Loucy (cell line): ENCODE measurements around the gene AQP12B.

Experiments
- H2AFZ ChIP-seq: fragments of 200-600 bp; sonication (generic); 2 replicates; pipeline ENCODE4 v1.6.0; 2016; ENCODE audit warnings: antibody characterized with exemption, mild to moderate bottlenecking, low read length, moderate library complexity
- H3F3A ChIP-seq: fragments of 200-600 bp; 2 replicates; pipeline ENCODE4 v1.6.0; 2016; ENCODE audit warnings: antibody characterized with exemption, low read depth, mild to moderate bottlenecking
- H3K27me3 ChIP-seq: fragments of 200-600 bp; sonication (generic); 2 replicates; pipeline ENCODE4 v1.6.1; 2014; ENCODE audit warnings: low read length, mild to moderate bottlenecking; ENCODE audit not compliant: insufficient read depth, poor library complexity, severe bottlenecking
- H3K36me3 ChIP-seq: fragments of 200-600 bp; sonication (generic); 2 replicates; pipeline ENCODE4 v1.6.1; 2016; ENCODE audit warnings: low read length; ENCODE audit not compliant: insufficient read depth
- H3K4me1 ChIP-seq: fragments of 200-600 bp; sonication (generic); 2 replicates; pipeline ENCODE4 v1.5.1; 2014; ENCODE audit warnings: low read length, mild to moderate bottlenecking; ENCODE audit not compliant: insufficient read depth, poor library complexity, severe bottlenecking
- H3K4me2 ChIP-seq: fragments of 200-600 bp; sonication (generic); 2 replicates; pipeline ENCODE4 v1.6.0; 2014; ENCODE audit warnings: antibody characterized with exemption, low read length, low read depth, mild to moderate bottlenecking; ENCODE audit not compliant: poor library complexity, severe bottlenecking
- H3K4me3 ChIP-seq: fragments of 200-600 bp; sonication (generic); 2 replicates; pipeline ENCODE4 v1.5.1; 2014; ENCODE audit warnings: low read length, mild to moderate bottlenecking, mixed read lengths; ENCODE audit not compliant: poor library complexity, severe bottlenecking
- H3K79me2 ChIP-seq: fragments of 200-600 bp; sonication (generic); 2 replicates; pipeline ENCODE4 v1.6.1; 2014; ENCODE audit warnings: low read length; ENCODE audit not compliant: insufficient read depth
- H3K9ac ChIP-seq: fragments of 200-600 bp; sonication (generic); 2 replicates; pipeline ENCODE4 v1.6.0; 2014; ENCODE audit warnings: mild to moderate bottlenecking, low read depth, low read length, moderate library complexity; ENCODE audit not compliant: poor library complexity, severe bottlenecking
- H3K9me2 ChIP-seq: fragments of 200-600 bp; sonication (generic); replicated peaks from 2 replicates; pipeline ENCODE4 v1.6.1; 2016; ENCODE audit warnings: low read depth, low read length, mixed read lengths
- H3K9me3 ChIP-seq: fragments of 200-600 bp; sonication (generic); 2 replicates; pipeline ENCODE4 v1.6.1; 2014; ENCODE audit warnings: mild to moderate bottlenecking, antibody characterized with exemption, low read length, low read depth; ENCODE audit not compliant: insufficient read depth
- H4K20me1 ChIP-seq: fragments of 200-600 bp; sonication (generic); 2 replicates; pipeline ENCODE4 v1.6.0; 2014; ENCODE audit warnings: antibody characterized with exemption, low read length, mild to moderate bottlenecking; ENCODE audit not compliant: insufficient read depth, poor library complexity, severe bottlenecking
- EZH2phosphoT487 ChIP-seq: fragments of 200-600 bp; IDR thresholded peaks from 2 replicates; pipeline ENCODE4 v1.6.1; 2018; ENCODE audit warnings: antibody characterized with exemption, mild to moderate bottlenecking, moderate library complexity, borderline replicate concordance
- TF ChIP-seq, protein P1 (sequence below): fragments of 200-600 bp; sonication (generic); conservative IDR thresholded peaks from 2 replicates; pipeline ENCODE4 v1.5.1; 2014; ENCODE audit warnings: mild to moderate bottlenecking, antibody characterized with exemption, low read length

Gene AQP12B

GRCh38 chr2:240645346-240645745 lies 37.3 kb downstream of the AQP12B start:
- no peaks in the 10 kb centered on the region for H3K36me3 ChIP-seq
- H3K4me2 ChIP-seq = no peak overlapping the region
- H3K4me3 ChIP-seq = no peak overlapping the region
- no peaks in the 10 kb centered on the region for H3K27me3 ChIP-seq
- H3K9me3 ChIP-seq = peaks cover 6% of the 10 kb centered on the region; the same call in 1 of the 2 replicates
- H4K20me1 ChIP-seq = no peaks in the 10 kb centered on the region
- no peaks in the 10 kb centered on the region for H3K79me2 ChIP-seq
- H3K4me1 ChIP-seq = no peaks in the 10 kb centered on the region
- no peak overlapping the region for H3K9ac ChIP-seq
- no peaks in the 10 kb centered on the region for H3K9me2 ChIP-seq
- no peak overlapping the region for H2AFZ ChIP-seq
- TF ChIP-seq, protein P1, sequence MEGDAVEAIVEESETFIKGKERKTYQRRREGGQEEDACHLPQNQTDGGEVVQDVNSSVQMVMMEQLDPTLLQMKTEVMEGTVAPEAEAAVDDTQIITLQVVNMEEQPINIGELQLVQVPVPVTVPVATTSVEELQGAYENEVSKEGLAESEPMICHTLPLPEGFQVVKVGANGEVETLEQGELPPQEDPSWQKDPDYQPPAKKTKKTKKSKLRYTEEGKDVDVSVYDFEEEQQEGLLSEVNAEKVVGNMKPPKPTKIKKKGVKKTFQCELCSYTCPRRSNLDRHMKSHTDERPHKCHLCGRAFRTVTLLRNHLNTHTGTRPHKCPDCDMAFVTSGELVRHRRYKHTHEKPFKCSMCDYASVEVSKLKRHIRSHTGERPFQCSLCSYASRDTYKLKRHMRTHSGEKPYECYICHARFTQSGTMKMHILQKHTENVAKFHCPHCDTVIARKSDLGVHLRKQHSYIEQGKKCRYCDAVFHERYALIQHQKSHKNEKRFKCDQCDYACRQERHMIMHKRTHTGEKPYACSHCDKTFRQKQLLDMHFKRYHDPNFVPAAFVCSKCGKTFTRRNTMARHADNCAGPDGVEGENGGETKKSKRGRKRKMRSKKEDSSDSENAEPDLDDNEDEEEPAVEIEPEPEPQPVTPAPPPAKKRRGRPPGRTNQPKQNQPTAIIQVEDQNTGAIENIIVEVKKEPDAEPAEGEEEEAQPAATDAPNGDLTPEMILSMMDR = no peak
- no peak for TF ChIP-seq EZH2phosphoT487
- no peaks in the 10 kb centered on the region for H3F3A ChIP-seq

DNA sequence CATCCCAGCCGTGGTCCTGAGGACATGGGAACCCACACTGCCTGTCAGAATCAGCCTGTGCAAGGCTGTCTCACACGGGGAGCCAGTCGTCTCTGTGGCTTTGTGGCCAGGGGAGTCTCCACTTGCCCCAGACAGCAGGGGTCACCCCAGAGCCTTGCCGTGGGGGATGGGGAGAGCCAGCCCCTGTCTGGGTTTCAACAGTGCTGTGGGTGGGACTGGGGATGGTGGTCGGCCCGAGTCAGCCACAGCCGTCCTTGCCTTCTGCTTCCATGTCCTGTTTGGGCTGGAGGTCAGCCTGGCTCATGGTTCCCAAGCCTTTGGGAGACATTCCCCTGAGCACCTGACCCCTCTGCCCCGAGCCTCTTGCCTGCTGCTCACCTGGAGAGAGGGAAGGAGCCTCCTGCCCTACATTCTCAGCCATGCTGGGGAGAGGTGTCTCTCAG lies 37.8 kb downstream of the AQP12B start:
- TF ChIP-seq EZH2phosphoT487 = no peak
- TF ChIP-seq, protein P1 = no peak
- H3K27me3 ChIP-seq = no peaks in the 10 kb centered on the region

DNA sequence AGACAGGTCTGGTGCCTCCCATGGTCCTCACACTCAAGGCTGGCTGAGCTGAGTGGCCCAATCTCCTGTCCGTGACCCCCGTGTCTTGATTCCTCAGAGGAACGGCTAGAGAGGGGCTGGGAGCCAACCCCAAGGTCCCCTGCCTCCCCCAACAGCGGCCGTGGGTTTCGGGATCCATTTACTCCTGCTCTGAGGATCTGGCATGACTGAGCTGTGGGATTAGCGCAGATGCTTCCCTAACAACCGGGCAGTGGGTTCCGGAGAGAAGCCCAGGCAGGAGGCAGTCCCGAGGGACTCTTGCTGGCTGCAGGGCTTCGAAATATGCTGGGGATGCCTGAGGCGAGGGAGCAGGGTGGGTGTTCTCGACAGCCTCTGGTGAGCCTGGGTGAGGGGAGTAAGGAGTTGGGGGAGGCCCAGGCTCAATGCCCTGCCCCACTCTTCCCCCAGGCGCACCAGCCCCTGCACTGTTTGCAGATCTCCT lies 38.5 kb downstream of the AQP12B start:
- Histone ChIP-seq H3K4me2 (no peak overlapping the region), H4K20me1 (no peaks in the 10 kb centered on the region), H3K4me1 (no peaks in the 10 kb centered on the region), H3K4me3 (no peak overlapping the region), H3F3A (no peaks in the 10 kb centered on the region), H3K9ac (no peak overlapping the region), H3K9me3 (peaks cover 6% of the 10 kb centered on the region; the same call in 1 of the 2 replicates), H3K79me2 (no peaks in the 10 kb centered on the region), H2AFZ (no peak overlapping the region), H3K27me3 (no peaks in the 10 kb centered on the region), H3K9me2 (no peaks in the 10 kb centered on the region), H3K36me3 (no peaks in the 10 kb centered on the region)
- TF ChIP-seq, protein P1 = no peak
- TF ChIP-seq EZH2phosphoT487 = no peak

More for the DNA sequence above, 37.8 kb downstream of the AQP12B start:
- Histone ChIP-seq H3K36me3 (no peaks in the 10 kb centered on the region), H4K20me1 (no peaks in the 10 kb centered on the region), H3K9ac (no peak overlapping the region), H3K9me2 (no peaks in the 10 kb centered on the region), H3K4me2 (no peak overlapping the region), H2AFZ (no peak overlapping the region), H3K4me1 (no peaks in the 10 kb centered on the region), H3K9me3 (peaks cover 6% of the 10 kb centered on the region; the same call in 1 of the 2 replicates), H3K79me2 (no peaks in the 10 kb centered on the region), H3F3A (no peaks in the 10 kb centered on the region), H3K4me3 (no peak overlapping the region)
